ENCODE data around the gene HMHB1.

DNA sequence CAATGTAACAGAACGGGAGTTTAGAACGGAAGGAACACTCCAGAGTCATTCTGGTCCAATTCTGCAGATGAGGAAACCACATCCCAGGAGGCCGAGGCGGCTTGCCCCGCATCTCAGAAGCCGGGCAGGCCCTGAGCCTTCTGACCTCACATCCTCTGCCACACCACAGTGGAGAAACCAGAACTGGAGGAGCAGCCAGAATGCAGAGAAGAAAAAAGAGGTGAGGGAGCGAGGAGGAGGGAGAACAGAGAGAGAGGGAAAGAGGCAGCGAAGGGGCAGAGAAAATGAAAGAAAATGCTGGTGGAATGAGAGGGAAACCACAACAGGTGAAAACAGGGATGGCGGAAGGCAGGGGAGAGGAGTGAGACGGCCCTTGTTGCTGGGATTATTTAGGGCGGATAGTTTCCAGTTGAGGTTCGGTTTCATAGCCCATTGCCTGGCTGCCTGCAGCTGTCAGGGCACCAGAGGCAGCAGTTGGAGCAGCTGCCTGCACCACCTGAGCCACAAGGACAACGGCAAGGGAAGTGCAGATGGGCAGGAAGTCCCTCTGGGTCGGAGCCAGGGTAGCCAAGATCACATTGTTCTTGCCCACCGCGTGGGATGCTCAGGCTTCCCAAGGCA is at the start of gene HMHB1:
- TF ChIP-seq, protein P1, sequence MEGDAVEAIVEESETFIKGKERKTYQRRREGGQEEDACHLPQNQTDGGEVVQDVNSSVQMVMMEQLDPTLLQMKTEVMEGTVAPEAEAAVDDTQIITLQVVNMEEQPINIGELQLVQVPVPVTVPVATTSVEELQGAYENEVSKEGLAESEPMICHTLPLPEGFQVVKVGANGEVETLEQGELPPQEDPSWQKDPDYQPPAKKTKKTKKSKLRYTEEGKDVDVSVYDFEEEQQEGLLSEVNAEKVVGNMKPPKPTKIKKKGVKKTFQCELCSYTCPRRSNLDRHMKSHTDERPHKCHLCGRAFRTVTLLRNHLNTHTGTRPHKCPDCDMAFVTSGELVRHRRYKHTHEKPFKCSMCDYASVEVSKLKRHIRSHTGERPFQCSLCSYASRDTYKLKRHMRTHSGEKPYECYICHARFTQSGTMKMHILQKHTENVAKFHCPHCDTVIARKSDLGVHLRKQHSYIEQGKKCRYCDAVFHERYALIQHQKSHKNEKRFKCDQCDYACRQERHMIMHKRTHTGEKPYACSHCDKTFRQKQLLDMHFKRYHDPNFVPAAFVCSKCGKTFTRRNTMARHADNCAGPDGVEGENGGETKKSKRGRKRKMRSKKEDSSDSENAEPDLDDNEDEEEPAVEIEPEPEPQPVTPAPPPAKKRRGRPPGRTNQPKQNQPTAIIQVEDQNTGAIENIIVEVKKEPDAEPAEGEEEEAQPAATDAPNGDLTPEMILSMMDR (IDR thresholded peaks at IDR 0.05; ENCODE audit: poor library complexity), result no peak
- no peak for TF ChIP-seq EZH2 (IDR thresholded peaks at IDR 0.05; ENCODE audit: borderline replicate concordance)
